PC-9 (cell line): ENCODE data around the gene SEC22A.

Experiments used
- EZH2 ChIP-seq: fragments of 200-600 bp; sonication (generic); IDR thresholded peaks from 2 replicates; pipeline ENCODE4 v1.8.0; 2017; ENCODE audit warnings: antibody characterized with exemption, low read depth
- TF ChIP-seq, protein P1 (sequence below): fragments of 200-600 bp; sonication (generic); conservative IDR thresholded peaks from 2 replicates; pipeline ENCODE4 v1.6.1; 2017; ENCODE audit warnings: mixed run types, antibody characterized with exemption, mild to moderate bottlenecking, moderate library complexity

DNA sequence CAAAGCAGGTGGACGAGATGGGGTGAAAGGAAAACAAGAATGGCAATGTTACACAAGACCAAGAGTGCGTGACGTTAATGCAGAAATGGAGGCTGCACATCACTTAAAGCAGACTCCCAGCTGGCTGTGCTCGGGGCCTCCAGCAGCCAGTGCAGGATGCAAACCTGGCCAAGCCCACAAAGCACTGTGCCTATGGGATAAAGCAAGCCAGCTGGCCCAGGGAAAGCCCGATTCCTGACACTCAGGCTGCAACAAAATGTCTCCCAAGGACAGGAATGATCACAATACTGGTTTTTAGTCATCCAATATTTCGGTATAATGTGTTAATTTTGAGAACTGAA is 86.2 kb downstream of the SEC22A start:
- TF ChIP-seq, protein P1, sequence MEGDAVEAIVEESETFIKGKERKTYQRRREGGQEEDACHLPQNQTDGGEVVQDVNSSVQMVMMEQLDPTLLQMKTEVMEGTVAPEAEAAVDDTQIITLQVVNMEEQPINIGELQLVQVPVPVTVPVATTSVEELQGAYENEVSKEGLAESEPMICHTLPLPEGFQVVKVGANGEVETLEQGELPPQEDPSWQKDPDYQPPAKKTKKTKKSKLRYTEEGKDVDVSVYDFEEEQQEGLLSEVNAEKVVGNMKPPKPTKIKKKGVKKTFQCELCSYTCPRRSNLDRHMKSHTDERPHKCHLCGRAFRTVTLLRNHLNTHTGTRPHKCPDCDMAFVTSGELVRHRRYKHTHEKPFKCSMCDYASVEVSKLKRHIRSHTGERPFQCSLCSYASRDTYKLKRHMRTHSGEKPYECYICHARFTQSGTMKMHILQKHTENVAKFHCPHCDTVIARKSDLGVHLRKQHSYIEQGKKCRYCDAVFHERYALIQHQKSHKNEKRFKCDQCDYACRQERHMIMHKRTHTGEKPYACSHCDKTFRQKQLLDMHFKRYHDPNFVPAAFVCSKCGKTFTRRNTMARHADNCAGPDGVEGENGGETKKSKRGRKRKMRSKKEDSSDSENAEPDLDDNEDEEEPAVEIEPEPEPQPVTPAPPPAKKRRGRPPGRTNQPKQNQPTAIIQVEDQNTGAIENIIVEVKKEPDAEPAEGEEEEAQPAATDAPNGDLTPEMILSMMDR: no peak
- TF ChIP-seq EZH2: no peak
